HEK293 (cell line): ENCODE measurements around the gene MBNL2.

Experiments used
- CTCF ChIA-PET: fragments of 350-600 bp; formaldehyde crosslinking; extraction: SDS; loops from one replicate; lab custom pipeline; 2021; ENCODE audit warnings: antibody characterized with exemption; lab: Yijun Ruan, JAX
- POLR2A ChIA-PET: fragments of 300-600 bp; formaldehyde crosslinking; extraction: SDS; loops from one replicate; lab custom pipeline; 2020; ENCODE audit warnings: antibody characterized with exemption, inconsistent platforms; lab: Yijun Ruan, JAX
- H3K27ac ChIP-seq: fragments of 200-500 bp; sonication (Bioruptor generic); 2 replicates; pipeline ENCODE4 v1.5.1; 2014; ENCODE audit warnings: low read depth, low read length, control low read depth, inconsistent platforms; ENCODE audit errors: extremely low read depth
- H3K36me3 ChIP-seq, 2 experiments: fragments of 200-500 bp in 1 of 2; sonication (Bioruptor generic) in 1 of 2; 1 replicate in 1 of 2; 2 replicates in 1 of 2; pipeline ENCODE4 v1.5.1; 2014 to 2017; ENCODE audit warnings: inconsistent platforms in 2 of 2, low read length in 2 of 2; ENCODE audit not compliant: control insufficient read depth in 2 of 2, insufficient read depth in 1 of 2
- H3K4me1 ChIP-seq: fragments of 200-500 bp; sonication (Bioruptor generic); 2 replicates; pipeline ENCODE4 v1.5.1; 2014; ENCODE audit warnings: mild to moderate bottlenecking, low read length, inconsistent platforms; ENCODE audit not compliant: control insufficient read depth, insufficient read depth
- H3K4me3 ChIP-seq: 2 replicates; pipeline ENCODE4 v1.5.1; 2011; ENCODE audit warnings: low read depth, mild to moderate bottlenecking, control low read depth, low read length, moderate library complexity
- H3K9me3 ChIP-seq: fragments of 200-500 bp; sonication (Bioruptor generic); 2 replicates; pipeline ENCODE4 v1.5.1; 2014; ENCODE audit warnings: low read depth, low read length, inconsistent platforms; ENCODE audit not compliant: control insufficient read depth, insufficient read depth
- HOXC10 ChIP-seq: sonication (generic); formaldehyde crosslinking; IDR thresholded peaks from 2 replicates; pipeline ENCODE4 v1.8.1; 2023; ENCODE audit warnings: mild to moderate bottlenecking, missing genetic modification reagents
- MYNN ChIP-seq: fragments of 450-650 bp; formaldehyde crosslinking; IDR thresholded peaks from 2 replicates; pipeline ENCODE4 v1.5.1; 2016; ENCODE audit warnings: missing biosample characterization, missing genetic modification characterization, borderline replicate concordance
- PRDM1 ChIP-seq: fragments of 450-650 bp; formaldehyde crosslinking; IDR thresholded peaks from 2 replicates; pipeline ENCODE4; 2016; ENCODE audit warnings: missing biosample characterization, missing genetic modification characterization
- SALL2 ChIP-seq: fragments of 450-650 bp; formaldehyde crosslinking; IDR thresholded peaks from 2 replicates; pipeline ENCODE4 v1.5.0; 2017; ENCODE audit warnings: missing biosample characterization, mild to moderate bottlenecking, missing genetic modification characterization, borderline replicate concordance
- TSHZ1 ChIP-seq: fragments of 450-650 bp; formaldehyde crosslinking; IDR thresholded peaks from 2 replicates; pipeline ENCODE4 v1.5.1; 2016; ENCODE audit warnings: missing biosample characterization, missing genetic modification characterization, borderline replicate concordance
- ZBTB17 ChIP-seq: fragments of 450-650 bp; formaldehyde crosslinking; IDR thresholded peaks from 2 replicates; pipeline ENCODE4 v1.5.1; 2016; ENCODE audit warnings: missing biosample characterization, missing genetic modification characterization
- ZBTB44 ChIP-seq: fragments of 450-650 bp; IDR thresholded peaks from 2 replicates; pipeline ENCODE4 v1.5.1; 2018; ENCODE audit warnings: missing biosample characterization, mild to moderate bottlenecking, missing genetic modification characterization
- ZFP37 ChIP-seq: fragments of 450-650 bp; formaldehyde crosslinking; IDR thresholded peaks from 2 replicates; pipeline ENCODE4 v1.5.1; 2016; ENCODE audit warnings: missing biosample characterization, missing genetic modification characterization
- ZNF18 ChIP-seq: fragments of 450-650 bp; formaldehyde crosslinking; IDR thresholded peaks from 2 replicates; pipeline ENCODE4 v1.5.1; 2016; ENCODE audit warnings: missing biosample characterization, missing genetic modification characterization
- ZNF223 ChIP-seq: fragments of 450-650 bp; formaldehyde crosslinking; IDR thresholded peaks from 2 replicates; pipeline ENCODE4 v1.5.1; 2016; ENCODE audit warnings: missing biosample characterization, missing genetic modification characterization
- ZNF292 ChIP-seq: fragments of 450-650 bp; formaldehyde crosslinking; IDR thresholded peaks from 2 replicates; pipeline ENCODE4 v1.5.1; 2016; ENCODE audit warnings: low read depth, missing biosample characterization, missing genetic modification characterization, borderline replicate concordance
- ZNF433 ChIP-seq: fragments of 450-650 bp; formaldehyde crosslinking; IDR thresholded peaks from 2 replicates; pipeline ENCODE4 v1.5.1; 2016; ENCODE audit warnings: missing biosample characterization, missing genetic modification characterization, low read depth
- ZNF514 ChIP-seq: fragments of 450-650 bp; formaldehyde crosslinking; IDR thresholded peaks from 2 replicates; pipeline ENCODE4 v1.5.1; 2016; ENCODE audit warnings: missing biosample characterization, missing genetic modification characterization
- ZNF560 ChIP-seq: fragments of 450-650 bp; formaldehyde crosslinking; IDR thresholded peaks from 2 replicates; pipeline ENCODE4 v1.5.1; 2017; ENCODE audit warnings: missing biosample characterization, missing genetic modification characterization, borderline replicate concordance
- ZNF600 ChIP-seq: fragments of 450-650 bp; formaldehyde crosslinking; IDR thresholded peaks from 2 replicates; pipeline ENCODE4 v1.5.1; 2016; ENCODE audit warnings: missing biosample characterization, missing genetic modification characterization
- ZNF621 ChIP-seq: fragments of 450-650 bp; formaldehyde crosslinking; IDR thresholded peaks from 2 replicates; pipeline ENCODE4 v1.5.1; 2017; ENCODE audit warnings: missing biosample characterization, missing genetic modification characterization
- ZNF626 ChIP-seq: fragments of 450-650 bp; sonication (Bioruptor Pico); formaldehyde crosslinking; IDR thresholded peaks from 2 replicates; pipeline ENCODE4 v1.5.1; 2018; ENCODE audit warnings: missing biosample characterization, missing genetic modification characterization, inconsistent platforms
- ZNF639 ChIP-seq: fragments of 450-650 bp; formaldehyde crosslinking; IDR thresholded peaks from 2 replicates; pipeline ENCODE4 v1.5.1; 2016; ENCODE audit warnings: missing biosample characterization, missing genetic modification characterization
- ZNF645 ChIP-seq: fragments of 450-650 bp; formaldehyde crosslinking; IDR thresholded peaks from 2 replicates; pipeline ENCODE4; 2016; ENCODE audit warnings: missing biosample characterization, missing genetic modification characterization
- ZNF707 ChIP-seq: fragments of 450-650 bp; formaldehyde crosslinking; IDR thresholded peaks from 2 replicates; pipeline ENCODE4 v1.5.1; 2016; ENCODE audit warnings: missing biosample characterization, missing genetic modification characterization
- ZNF843 ChIP-seq: fragments of 450-650 bp; formaldehyde crosslinking; IDR thresholded peaks from 2 replicates; pipeline ENCODE4 v1.5.1; 2016; ENCODE audit warnings: missing biosample characterization, missing genetic modification characterization

MBNL2 gene

GRCh38 chr13:97235549-97236231, 13.6 kb downstream of the MBNL2 start:
- TF ChIP-seq ZNF433 (no peak), ZNF621 (tag by site-specific recombination) (no peak), ZNF560 (no peak)
- ChIA-PET POLR2A (no interaction called here), CTCF (interaction anchor here (0.6 to 1.2 kb wide), 2 partner anchors 126 to 1161 kb away, joined by 4 to 5 read pairs; no protein-coding TSS in a partner anchor)

GRCh38 chr13:97237388-97237787, 15.3 kb downstream of the MBNL2 start:
- CTCF ChIA-PET: interaction anchor here (0.6 kb wide), 1 partner anchor 488 kb away, joined by 3 read pairs; no protein-coding TSS in a partner anchor
- no peak for TF ChIP-seq ZNF707 (tag by site-specific recombination)
- TF ChIP-seq HOXC10: no peak
- no peak for TF ChIP-seq MYNN (tag by site-specific recombination)
- no peak for TF ChIP-seq PRDM1 (tag by site-specific recombination)
- no peak for TF ChIP-seq ZNF626 (tag by site-specific recombination)
- no peak for TF ChIP-seq ZNF292 (tag by site-specific recombination)
- TF ChIP-seq ZNF639 (tag by site-specific recombination): no peak
- no peak for TF ChIP-seq ZNF223 (tag by site-specific recombination)
- TF ChIP-seq ZNF18: no peak
- TF ChIP-seq ZBTB44 (tag by site-specific recombination): no peak
- TF ChIP-seq ZNF645 (tag by site-specific recombination): no peak
- POLR2A ChIA-PET: no interaction called here

More at GRCh38 chr13:97235549-97236231, 13.6 kb downstream of the MBNL2 start:
- Histone ChIP-seq H3K27ac (no peak overlapping the region), H3K4me3 (no peak overlapping the region), H3K9me3 (no peaks in the 10 kb centered on the region), H3K4me1 (no peaks in the 10 kb centered on the region), H3K36me3 (no peaks in the 10 kb centered on the region)

GRCh38 chr13:97238432-97238831, 16.3 kb downstream of the MBNL2 start:
- Histone ChIP-seq H3K4me1 (no peaks in the 10 kb centered on the region), H3K9me3 (no peaks in the 10 kb centered on the region), H3K27ac (no peak overlapping the region), H3K36me3 (no peaks in the 10 kb centered on the region), H3K4me3 (no peak overlapping the region)
- ChIA-PET CTCF (interaction anchor here (0.6 kb wide), 1 partner anchor 103 kb away, joined by 4 read pairs; no protein-coding TSS in a partner anchor), POLR2A (no interaction called here)
- TF ChIP-seq ZNF600 (tag by site-specific recombination): no peak
- no peak for TF ChIP-seq ZFP37 (tag by site-specific recombination)
- no peak for TF ChIP-seq ZBTB17 (tag by site-specific recombination)
- no peak for TF ChIP-seq SALL2
- no peak for TF ChIP-seq ZNF843
- no peak for TF ChIP-seq ZNF514 (tag by site-specific recombination)
- TF ChIP-seq TSHZ1 (tag by site-specific recombination): no peak

More at GRCh38 chr13:97237388-97237787, 15.3 kb downstream of the MBNL2 start:
- no peak overlapping the region for H3K4me3 ChIP-seq
- H3K9me3 ChIP-seq: no peaks in the 10 kb centered on the region
- H3K27ac ChIP-seq: no peak overlapping the region
- H3K36me3 ChIP-seq: no peaks in the 10 kb centered on the region
- H3K4me1 ChIP-seq: no peaks in the 10 kb centered on the region
